Measurements from ENCODE around the gene PURB.

The PURB gene

DNA sequence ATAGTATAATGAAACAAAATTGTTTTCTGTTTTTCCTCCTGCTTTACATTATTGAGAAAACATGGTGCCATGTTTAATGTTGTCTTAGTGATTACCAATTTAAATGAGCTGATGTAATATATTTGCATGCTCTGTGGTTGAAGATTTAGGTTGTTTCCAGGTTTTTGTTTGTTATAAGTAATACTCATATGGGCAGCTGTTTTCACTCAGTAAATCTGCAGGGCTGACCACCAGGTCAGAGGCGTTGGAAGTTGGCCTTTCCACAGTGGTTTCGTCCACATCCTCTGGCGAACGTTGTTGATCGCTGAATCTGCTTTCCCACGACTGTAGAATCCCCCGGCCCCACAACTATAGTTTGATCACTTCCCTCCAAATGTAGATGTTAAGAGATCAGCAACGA is 21.6 kb upstream of the PURB start:
- DNase-seq: no peak
- no peaks in the 10 kb centered on the region for H3K36me3 Mint-ChIP-seq
- no peak overlapping the region for H3K4me3 Mint-ChIP-seq
- no peaks in the 10 kb centered on the region for H3K27me3 Mint-ChIP-seq
- no peaks in the 10 kb centered on the region for H3K9me3 Mint-ChIP-seq
- H3K27ac Mint-ChIP-seq: no peak overlapping the region
- ATAC-seq (replicated peaks): no peak
- H3K4me1 Mint-ChIP-seq: no peaks in the 10 kb centered on the region

DNA sequence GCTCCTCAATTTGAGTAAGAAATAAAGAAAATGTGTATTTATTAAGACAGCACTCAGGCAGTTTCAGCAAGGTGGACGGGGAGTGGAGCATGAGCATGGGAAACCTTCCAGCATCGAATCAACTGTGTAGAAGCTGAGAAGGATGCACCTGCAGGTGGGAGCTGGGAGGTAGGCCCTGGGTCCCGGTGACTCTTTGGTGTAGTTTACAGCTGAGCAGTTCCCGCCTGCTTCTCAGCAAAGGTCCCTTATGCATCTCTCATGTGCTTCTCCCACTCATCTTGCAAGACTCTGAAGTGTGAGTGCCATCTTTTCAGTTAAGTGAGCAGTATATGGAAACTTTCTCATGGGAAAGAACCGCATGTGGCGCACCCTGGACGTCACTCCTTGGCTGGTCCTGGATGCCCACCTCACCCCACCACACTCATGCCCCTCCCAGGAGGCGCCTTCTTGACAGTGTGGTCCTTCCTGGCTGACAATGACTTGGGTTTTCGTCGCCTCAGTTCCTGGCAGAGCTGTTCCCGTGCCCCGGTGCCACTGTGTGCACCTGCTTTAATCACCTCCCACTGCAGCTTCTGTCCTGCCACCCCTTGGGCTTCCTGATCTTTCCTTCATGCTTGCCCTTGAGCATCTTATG is 19.8 kb upstream of the PURB start:
- Mint-ChIP-seq H3K36me3 (no peaks in the 10 kb centered on the region), H3K27me3 (no peaks in the 10 kb centered on the region), H3K4me3 (no peak overlapping the region), H3K27ac (no peak overlapping the region), H3K9me3 (no peaks in the 10 kb centered on the region), H3K4me1 (no peaks in the 10 kb centered on the region)
- ATAC-seq (replicated peaks): no peak
- no peak for DNase-seq

DNA sequence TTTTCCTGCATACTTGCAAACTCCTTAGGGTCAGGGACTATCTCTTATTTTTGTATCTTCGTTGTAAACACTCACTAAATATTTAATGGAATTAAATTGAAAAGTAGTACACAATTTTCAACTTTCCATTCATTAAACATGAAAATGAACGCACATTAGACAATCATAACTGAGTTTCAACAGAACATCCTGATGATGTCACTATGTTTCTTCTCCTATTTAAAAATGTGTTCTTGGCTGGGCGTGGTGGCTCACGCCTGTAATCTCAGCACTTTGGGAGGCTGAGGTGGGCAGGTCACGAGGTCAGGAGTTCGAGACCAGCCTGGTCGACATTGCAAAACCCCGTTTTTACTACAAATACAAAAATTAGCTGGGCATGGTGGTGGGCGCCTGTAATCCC is 14.1 kb upstream of the PURB start:
- Mint-ChIP-seq H3K36me3 (no peaks in the 10 kb centered on the region), H3K4me3 (no peak overlapping the region)
- ATAC-seq (replicated peaks): no peak

DNA sequence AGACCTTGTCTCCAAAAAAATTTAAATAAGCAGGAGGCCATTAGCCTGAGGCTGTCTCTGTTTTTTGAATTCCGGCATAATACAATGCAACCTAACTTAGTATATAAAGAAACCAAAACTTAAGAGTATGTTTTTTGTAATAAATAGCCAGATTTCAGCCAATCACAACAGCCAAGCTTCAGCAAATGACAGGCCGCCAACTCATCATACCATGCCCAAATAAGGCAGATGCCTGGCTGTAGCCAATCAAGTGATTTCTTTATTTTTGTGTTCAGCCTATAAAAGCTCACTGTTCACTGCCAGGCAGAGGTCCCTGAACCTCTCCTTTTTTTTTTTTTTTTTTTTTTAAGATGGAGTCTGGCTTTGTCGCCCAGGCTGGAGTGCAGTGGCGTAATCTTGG is 12.7 kb upstream of the PURB start:
- no peak for DNase-seq
- ATAC-seq (replicated peaks): no peak
- H3K27me3 Mint-ChIP-seq: no peaks in the 10 kb centered on the region
- peaks cover 3 to 9% of the 10 kb centered on the region in 2 donors for H3K4me1 Mint-ChIP-seq
- H3K27ac Mint-ChIP-seq: no peak overlapping the region
- H3K9me3 Mint-ChIP-seq: no peaks in the 10 kb centered on the region
- no peaks in the 10 kb centered on the region for H3K36me3 Mint-ChIP-seq
- no peak overlapping the region for H3K4me3 Mint-ChIP-seq

More for the DNA sequence above, 14.1 kb upstream of the PURB start:
- H3K27me3 Mint-ChIP-seq: no peaks in the 10 kb centered on the region
- no peaks in the 10 kb centered on the region for H3K9me3 Mint-ChIP-seq
- H3K27ac Mint-ChIP-seq: no peak overlapping the region
- DNase-seq: no peak
- H3K4me1 Mint-ChIP-seq: peaks cover 3 to 9% of the 10 kb centered on the region in 2 donors

DNA sequence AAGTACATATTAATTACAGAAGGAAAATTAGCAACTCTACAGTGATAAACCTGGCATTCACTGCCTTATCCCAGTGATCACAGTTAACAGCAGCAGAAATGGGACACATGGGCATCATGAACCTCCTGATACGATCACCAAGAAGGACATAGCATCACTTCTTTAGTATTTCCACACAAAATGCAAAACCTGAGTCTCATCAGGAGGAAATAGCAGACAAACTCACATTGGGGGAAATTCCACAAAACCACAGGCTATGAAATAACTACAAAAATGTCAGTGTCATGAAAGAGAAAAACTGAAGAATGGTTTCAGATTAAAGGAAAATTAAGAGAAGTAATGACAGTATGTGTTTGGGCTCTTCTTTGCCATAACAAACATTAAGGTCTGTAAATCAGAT is 12.0 kb upstream of the PURB start:
- Mint-ChIP-seq H3K4me1 (peaks cover 3 to 9% of the 10 kb centered on the region in 2 donors), H3K9me3 (no peaks in the 10 kb centered on the region), H3K4me3 (no peak overlapping the region), H3K27me3 (no peaks in the 10 kb centered on the region), H3K27ac (no peak overlapping the region), H3K36me3 (no peaks in the 10 kb centered on the region)
- DNase-seq: no peak
- ATAC-seq (replicated peaks): peak in 1 of 2 donors; percentile 25

DNA sequence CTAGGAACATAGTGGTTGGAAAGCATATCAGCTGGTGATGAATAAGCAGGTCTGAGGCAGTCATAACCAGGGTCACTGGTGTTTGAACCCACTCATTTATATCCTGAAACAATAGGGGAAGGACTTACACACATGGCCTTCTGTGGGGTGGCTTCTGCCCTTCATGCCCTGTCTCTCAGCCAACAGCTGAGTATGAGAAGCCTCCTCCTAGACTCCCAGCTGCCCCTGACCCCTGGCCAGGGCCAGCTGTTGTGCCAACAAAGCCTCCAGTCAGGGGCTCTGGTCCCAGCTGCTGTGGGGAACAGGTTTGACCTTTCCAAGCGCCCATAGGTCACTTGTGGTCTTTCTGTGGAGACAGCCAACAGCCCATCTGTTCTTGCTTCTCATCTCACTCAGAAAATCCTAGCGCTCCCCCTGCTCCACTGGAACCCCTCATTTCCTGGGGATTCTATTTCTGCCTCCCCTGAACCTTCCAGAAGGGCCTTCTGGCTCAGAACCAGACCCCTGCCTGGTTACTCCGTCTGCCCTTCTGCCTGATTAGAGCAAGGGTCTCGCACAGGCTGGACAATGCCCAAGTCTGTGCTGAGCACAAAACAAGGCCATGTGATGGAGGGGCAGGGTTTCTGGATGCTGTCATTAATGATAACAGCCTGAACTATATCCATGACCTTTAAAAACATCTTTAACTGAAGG is 9.7 kb upstream of the PURB start:
- peak; percentile 34 to 53 for ATAC-seq (replicated peaks)
- H3K9me3 Mint-ChIP-seq: no peaks in the 10 kb centered on the region

DNA sequence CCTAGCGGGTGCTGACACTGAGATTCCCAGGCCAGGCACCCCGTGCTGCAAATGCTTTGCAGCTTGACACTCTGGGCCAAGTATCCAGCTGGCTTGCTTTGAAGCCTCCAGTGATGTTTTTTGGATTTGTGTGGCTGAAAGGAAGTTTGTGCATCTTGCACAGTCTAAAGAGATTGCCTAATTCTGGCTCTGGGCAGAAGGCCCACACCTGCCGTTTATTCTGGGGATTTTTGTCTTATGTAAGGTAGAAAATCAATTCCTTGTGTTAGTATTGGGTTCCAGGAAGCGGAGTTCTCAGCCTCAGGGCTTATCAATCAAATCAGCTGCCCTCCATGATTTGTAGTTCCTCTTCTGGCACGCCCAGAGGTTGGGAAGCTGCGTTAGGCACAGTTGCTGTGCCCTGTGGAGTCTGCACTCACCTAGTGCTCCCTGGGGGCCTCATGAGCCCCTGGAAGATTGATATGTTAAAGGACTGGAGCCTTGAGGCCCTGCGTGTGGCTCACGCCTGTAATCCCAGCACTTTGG is 8.4 kb upstream of the PURB start:
- Mint-ChIP-seq H3K27ac (no peak overlapping the region), H3K4me1 (peaks cover 4 to 19% of the 10 kb centered on the region in 2 donors), H3K27me3 (no peaks in the 10 kb centered on the region), H3K4me3 (no peak overlapping the region), H3K36me3 (no peaks in the 10 kb centered on the region), H3K9me3 (no peaks in the 10 kb centered on the region)
- ATAC-seq (replicated peaks): no peak
- no peak for DNase-seq

More for the DNA sequence above, 9.7 kb upstream of the PURB start:
- no peak overlapping the region for H3K27ac Mint-ChIP-seq
- no peak overlapping the region for H3K4me3 Mint-ChIP-seq
- DNase-seq: no peak
- H3K4me1 Mint-ChIP-seq: peaks cover 4 to 19% of the 10 kb centered on the region in 2 donors
- H3K36me3 Mint-ChIP-seq: no peaks in the 10 kb centered on the region
- no peaks in the 10 kb centered on the region for H3K27me3 Mint-ChIP-seq

DNA sequence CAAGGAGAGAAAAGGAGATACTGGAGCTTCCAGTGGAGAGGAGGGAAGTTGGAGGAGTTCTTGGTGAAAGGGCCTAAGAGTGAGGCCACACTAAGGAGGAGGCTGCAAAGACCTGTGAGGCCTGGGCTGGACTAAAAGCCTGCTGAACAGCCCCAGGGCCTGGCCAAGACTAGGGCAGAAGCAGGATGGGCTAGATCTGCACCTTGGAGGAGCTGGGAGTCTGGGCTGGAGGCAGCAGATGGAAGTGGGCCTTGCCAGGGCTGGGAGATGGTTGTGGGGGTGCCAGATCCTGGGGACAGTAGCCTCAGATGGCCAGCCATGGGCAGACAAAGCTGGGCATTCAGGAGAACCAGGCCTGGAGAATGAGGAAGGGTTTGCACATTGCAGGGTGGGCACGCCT is 6.5 kb upstream of the PURB start:
- Mint-ChIP-seq H3K4me3 (no peak overlapping the region), H3K36me3 (no peaks in the 10 kb centered on the region), H3K4me1 (peaks cover 5 to 20% of the 10 kb centered on the region in 2 donors), H3K9me3 (no peaks in the 10 kb centered on the region), H3K27me3 (no peaks in the 10 kb centered on the region), H3K27ac (peak overlapping the region; percentile 60)
- DNase-seq: no peak
- no peak for ATAC-seq (replicated peaks)

DNA sequence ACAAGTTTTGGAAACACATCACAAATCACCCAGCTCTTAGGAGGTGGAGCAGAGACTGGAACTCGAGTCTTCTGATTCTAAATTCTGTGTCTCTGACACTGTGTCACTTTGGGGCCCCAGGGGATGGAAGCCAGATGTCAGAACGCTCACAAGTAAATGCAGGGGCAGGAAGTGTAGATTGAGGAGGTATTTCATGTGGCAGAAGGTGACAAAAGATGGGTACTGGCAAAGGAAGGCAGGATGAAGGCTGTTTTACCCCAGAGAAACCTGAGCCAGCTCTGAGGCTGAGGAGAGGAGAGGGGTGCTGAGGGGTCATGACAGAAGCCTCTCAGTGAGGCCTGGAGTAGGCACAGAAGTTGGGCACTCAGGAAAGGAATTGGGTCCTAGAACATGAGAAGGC is 6.0 kb upstream of the PURB start:
- no peaks in the 10 kb centered on the region for H3K27me3 Mint-ChIP-seq
- no peak for ATAC-seq (replicated peaks)
- no peaks in the 10 kb centered on the region for H3K9me3 Mint-ChIP-seq
- no peak for DNase-seq
- no peaks in the 10 kb centered on the region for H3K36me3 Mint-ChIP-seq
- peaks cover 5 to 23% of the 10 kb centered on the region in 2 donors for H3K4me1 Mint-ChIP-seq
- peak overlapping the region; percentile 60 for H3K27ac Mint-ChIP-seq
- no peak overlapping the region for H3K4me3 Mint-ChIP-seq

DNA sequence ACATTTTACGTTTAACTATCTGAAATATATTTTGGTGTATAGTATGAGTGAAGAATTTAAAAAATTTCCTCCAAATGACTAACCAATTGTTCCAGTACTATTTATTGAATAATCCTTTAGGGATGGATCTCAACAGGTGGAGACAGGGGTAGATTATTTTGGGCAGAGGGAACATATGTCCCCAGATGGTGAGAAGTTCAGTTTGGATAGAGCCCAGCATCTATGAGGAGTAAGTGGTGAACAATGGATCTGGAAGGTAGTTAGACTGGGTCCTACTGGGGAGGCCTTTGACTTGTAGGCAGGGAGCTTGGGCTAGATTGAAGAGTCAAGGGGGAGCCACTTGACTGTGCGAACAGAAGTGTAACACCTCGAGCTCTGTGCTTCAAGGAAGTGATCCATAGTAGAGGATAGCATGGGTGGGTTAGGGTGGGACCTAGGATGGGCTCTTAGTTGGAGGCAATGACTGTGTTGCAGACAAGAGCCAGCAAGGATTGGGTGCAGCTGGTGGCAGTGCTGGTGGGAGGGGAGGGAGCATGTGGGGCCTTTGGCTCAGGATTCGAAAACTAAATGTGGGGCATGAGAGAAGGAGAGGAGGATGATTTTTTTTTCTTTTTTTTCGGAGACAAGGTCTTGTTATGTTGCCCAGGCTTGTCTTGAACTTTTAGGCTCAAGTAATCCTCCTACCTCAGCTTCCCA is 3.9 kb upstream of the PURB start:
- Mint-ChIP-seq H3K4me3 (no peak overlapping the region), H3K36me3 (peaks cover 9% of the 10 kb centered on the region in 2 donors), H3K27me3 (no peaks in the 10 kb centered on the region), H3K9me3 (no peaks in the 10 kb centered on the region), H3K4me1 (peaks cover 13 to 34% of the 10 kb centered on the region in 2 donors), H3K27ac (no peak overlapping the region)
- DNase-seq (no peak), ATAC-seq (replicated peaks) (no peak)

DNA sequence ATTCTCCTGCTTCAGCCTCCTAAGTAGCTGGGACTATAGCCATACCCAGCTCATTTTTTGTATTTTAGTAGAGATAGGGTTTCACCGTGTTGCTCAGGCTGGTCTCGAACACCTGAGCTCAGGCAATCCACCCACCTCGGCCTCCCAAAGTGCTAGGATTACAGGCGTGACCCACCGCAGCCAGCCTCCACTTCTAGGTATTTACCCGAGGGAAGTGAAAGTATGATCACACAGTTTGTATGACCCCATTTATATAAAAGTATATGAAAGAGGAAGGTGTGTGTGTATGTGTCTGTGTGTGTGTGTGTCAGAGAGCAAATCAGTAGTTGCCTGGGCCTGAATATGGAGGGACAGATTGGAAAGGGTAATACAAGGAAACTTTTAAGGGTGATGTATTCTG is 2.0 kb upstream of the PURB start:
- peak; percentile 44 for DNase-seq
- Mint-ChIP-seq H3K4me3 (peak overlapping the region; percentile 41 to 42), H3K27me3 (no peaks in the 10 kb centered on the region), H3K4me1 (peaks cover 15 to 38% of the 10 kb centered on the region in 2 donors), H3K9me3 (no peaks in the 10 kb centered on the region), H3K36me3 (peaks cover 14 to 20% of the 10 kb centered on the region in 2 donors), H3K27ac (peak overlapping the region; percentile 81)
- ATAC-seq (replicated peaks): peak; percentile 31 to 35

DNA sequence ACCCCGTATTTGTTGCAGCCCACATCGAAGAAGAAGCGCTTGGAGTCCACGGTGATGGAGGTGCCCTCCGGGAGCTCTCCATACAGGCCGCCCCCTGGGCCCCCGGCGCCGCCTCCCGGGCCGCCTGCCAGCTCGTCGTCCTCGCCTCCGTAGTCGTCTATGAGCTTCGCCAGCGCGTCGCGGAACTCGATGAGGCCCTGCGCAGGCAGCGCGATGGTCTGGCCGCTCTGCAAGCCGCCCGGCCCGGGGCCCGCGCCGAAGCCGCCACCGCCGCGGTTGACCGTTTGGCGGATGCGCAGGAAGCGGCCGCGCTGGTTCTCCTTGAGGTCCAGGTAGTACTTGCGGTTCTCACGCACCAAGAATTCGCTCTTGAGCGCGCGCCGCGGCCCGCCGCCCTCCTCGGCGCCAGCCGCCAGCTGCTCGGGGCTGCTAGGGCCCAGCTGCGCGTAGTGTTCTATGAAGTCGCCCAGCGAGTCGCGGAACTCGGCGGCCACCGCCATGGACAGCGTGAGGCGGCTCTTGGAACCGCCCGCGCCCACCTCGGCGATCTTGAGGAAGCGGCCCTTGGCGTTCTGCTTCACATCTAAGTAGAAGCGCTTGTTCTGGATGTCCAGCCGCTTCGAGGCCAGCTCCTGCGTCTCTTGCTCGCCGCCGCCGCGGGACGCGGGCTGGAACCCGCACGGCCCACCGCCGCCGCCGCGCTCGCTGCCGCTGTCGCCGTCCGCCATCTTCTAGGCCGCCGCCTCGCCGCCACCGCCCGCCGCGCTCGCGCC is 523 bp downstream of the PURB start:
- H3K27ac Mint-ChIP-seq: peak overlapping the region; percentile 98
- peaks cover 21 to 36% of the 10 kb centered on the region in 2 donors for H3K36me3 Mint-ChIP-seq
- peak; percentile 26 to 38 for ATAC-seq (replicated peaks)
- H3K27me3 Mint-ChIP-seq: no peaks in the 10 kb centered on the region
- H3K4me1 Mint-ChIP-seq: peaks cover 21 to 50% of the 10 kb centered on the region in 2 donors
- no peaks in the 10 kb centered on the region for H3K9me3 Mint-ChIP-seq
- peak; percentile 44 for DNase-seq
- H3K4me3 Mint-ChIP-seq: peak overlapping the region; percentile 89 to 97

DNA sequence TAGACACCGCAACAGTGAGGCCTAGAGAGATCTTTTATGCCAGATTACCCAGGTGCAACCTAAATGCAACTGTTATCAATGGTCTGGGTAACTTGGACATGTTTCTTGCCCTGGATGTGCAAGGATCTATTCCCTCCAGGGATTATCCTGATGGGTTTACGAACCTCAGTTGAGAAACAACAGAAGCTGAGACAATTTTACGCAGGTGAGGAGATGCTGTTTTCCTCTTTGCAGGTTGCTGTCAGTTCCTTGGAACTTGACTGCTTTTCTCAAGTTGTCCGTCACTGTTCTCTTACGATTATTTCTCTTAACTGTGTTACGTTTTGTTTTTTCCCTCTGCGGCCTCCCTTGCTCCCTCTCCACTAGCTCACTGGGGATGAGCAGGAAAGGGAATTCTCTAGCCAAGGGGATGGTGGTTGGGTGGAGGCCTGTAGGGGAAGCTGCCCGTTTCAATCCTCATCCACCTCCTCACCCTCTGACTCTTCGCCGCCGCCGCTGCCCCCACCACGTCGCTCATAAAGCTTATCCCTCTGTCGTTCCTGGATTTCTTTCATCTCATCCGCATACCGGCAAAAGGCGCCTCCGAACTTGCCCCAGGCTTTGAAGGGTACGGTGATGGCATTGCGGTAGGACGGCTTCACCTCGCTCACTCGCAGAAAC is 1.2 kb downstream of the PURB start:
- H3K36me3 Mint-ChIP-seq: peaks cover 24 to 36% of the 10 kb centered on the region in 2 donors

More for the DNA sequence above, 1.2 kb downstream of the PURB start:
- ATAC-seq (replicated peaks) (no peak), DNase-seq (no peak)
- Mint-ChIP-seq H3K4me3 (peak overlapping the region; percentile 89 to 97), H3K27ac (peak overlapping the region; percentile 98), H3K9me3 (no peaks in the 10 kb centered on the region), H3K4me1 (peaks cover 21 to 53% of the 10 kb centered on the region in 2 donors), H3K27me3 (no peaks in the 10 kb centered on the region)

All from stimulated activated naive B cell treated with anti-CD40 and anti-IgM and Interleukin-4, amounts not matched to agents 10 μg/mL and 1 μg/mL and 100 μg/mL, for 72 hours (primary cell).